GM18511 (cell line): Measurements from ENCODE around the gene MECR.

Source experiments
- ATAC-seq: cut with Tn5 transposase; IDR thresholded peaks from one replicate; pipeline ENCODE4 v1.9.1; 2021; ENCODE audit warnings: mild to moderate bottlenecking, moderate library complexity; ENCODE audit not compliant: unreplicated experiment

The MECR gene

DNA sequence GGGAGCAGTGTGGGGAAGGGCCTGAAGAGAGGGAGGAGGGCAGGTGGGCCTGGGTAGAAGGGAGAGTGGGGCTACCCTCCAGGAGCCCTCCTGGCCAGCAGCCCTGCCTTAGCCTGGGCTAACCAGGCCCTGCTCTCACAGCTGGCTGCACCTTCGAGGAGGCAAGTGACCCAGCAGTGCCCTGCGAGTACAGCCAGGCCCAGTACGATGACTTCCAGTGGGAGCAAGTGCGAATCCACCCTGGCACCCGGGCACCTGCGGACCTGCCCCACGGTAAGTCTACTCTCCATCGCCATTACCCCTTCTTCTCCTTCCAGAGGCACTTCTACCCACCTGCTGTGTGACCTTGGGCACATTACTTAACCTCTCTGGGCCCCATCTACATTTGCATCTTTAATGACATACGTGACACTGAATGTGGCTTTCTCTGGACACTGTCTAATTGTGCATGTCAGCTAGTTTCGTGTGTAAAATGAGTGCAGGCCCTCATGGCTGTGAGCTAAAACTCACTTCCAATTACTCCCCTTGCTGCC lies 24.5 kb upstream of the MECR start:
- no peak for ATAC-seq

DNA sequence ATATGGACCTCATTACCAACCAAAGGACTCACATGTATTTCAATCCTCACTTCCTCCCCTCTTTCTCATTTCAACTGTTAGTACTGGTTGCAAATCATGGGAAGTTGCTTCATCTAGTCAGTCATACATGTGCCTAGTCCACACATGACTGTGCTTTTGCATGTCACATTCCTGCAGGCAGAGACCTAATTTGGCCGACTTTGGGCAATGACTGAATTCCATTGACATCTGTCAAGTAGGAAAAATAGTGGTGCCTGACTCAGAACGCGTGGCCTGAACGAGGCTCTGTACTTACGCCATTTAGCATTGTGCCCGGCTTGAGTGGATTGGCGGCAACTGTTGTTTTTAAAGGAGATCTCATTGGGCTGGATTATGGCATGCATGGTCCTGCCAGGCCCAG lies 23.6 kb upstream of the MECR start:
- no peak for ATAC-seq

DNA sequence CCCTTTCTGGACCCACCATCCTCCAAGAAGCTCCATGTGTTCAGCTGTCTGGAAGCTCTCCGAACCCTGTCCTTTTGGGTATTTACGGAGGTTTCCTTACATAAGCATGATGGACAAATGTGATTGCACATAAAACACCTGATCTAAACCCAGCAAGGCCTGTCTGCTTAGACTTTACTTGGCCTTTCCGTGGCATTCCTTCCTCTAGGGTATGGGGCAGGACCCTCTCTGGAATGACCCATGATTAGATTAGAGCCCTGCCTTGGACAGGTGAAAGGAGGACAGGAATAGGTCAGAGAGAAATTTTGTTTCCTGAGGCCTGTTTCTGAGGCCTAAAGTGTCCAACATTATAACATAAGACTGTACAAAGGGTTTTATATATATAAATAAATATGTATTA lies 22.4 kb upstream of the MECR start:
- ATAC-seq = no peak

DNA sequence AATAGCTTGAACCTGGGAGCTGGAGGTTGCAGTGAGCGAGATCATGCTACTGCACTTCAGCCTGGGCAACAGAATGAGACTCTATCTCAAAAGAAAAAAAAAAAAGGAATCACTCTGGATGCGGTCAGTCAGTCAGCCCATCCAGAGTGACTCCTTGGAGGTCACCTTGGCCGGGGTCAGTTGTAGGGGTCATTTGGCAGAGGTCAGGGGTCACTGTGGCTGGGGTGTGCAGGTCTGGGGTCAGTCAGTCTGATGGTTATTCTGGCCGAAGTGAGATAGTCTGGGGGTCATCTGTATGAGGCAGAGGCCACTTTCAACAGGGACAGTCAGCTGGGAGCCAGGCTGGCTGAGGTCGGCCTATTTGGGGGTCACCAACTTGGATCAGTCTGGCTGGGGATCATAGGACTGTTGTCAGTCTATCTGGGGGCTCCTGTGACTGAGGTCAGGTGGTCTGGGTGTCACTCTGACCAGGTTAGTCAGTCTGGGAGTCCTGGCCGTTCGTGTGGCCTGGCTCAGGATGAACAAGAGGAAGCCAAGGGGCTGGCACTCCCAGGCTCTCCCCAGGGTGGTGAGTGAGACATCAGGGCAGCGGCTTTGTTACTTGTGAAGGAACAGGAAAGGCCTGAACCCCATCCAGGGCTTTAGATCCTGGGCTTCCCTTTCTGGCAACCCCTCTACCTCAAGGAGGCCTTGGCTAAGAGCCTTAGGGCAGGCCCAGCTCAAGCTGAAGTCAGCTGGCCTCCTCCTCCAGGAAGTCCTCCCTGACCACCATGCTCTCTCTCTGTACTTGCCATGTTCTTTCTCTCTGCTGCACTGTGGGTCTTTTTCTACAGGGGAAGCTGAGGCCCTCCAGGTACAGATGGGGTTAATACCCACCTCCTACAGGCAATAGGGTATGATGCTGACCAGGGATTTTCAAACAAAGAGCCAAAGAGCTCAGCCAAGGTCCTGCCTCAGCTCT lies 20.7 kb upstream of the MECR start:
- no peak for ATAC-seq

- ATAC-seq = no peak
These were observed 19.3 kb upstream of the MECR start for GRCh38 chr1:29249951-29250581.

- no peak for ATAC-seq
These were observed 18.5 kb upstream of the MECR start for GRCh38 chr1:29249170-29249691.

DNA sequence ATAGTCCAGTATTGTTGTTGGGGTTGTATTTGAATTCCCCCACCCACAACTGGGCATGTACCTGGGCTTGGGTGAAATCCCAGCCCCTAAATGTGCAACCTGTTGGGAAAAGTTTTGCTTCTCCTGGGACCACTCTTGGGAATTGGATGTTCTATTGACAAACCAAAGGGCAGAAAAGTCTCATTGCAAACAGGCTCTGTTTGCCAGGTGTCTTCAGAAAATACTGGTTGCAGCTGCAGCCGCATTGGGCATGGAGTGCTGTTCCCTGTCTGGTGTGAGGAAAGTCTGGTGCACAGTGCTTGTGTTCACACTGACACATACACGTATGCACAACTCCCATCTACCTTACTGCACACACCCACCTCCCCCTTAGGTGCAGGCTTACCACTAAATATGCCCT lies 17.7 kb upstream of the MECR start:
- ATAC-seq = no peak

- ATAC-seq = no peak
These were observed 17.0 kb upstream of the MECR start for GRCh38 chr1:29247571-29248273.

GRCh38 chr1:29247044-29247443 lies 16.3 kb upstream of the MECR start:
- ATAC-seq = no peak

DNA sequence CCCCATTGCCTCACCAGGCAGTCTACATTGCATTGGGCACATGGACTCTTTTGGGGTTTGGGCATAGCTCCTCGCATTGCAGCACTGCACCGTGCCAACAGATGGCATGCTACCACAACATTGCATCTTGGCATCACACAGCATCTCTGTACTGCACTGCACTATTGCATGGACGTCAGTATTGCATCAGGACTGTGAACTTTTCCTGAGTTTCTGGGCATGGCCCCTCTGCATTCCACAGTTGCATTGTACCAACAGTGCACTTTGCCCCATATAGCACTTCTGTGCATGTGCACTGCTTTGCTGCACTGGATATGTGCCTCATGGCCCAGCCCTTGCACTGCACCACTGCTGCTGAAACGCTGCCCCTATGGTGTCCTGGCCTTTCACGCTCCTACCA lies 15.1 kb upstream of the MECR start:
- no peak for ATAC-seq

DNA sequence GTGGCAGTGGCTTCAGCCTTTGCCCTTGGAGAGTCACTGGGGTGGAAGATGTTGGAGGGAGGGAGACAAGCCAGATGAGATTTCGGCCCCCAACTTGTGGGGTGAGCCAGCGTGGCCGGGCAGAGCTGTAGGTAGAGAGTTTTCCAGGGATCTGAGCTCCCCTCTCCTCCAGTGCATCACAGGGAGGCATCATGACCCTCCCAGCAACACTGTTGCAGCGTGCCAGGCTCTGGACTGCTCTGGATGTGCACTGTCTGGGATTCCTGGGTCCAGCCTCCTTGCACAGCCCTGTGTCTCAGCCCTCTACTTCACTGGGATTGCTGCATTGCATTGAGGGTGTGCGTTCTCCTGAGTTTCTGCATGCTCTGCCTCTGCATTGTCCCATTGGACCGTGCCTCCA lies 14.5 kb upstream of the MECR start:
- ATAC-seq = no peak

GRCh38 chr1:29243871-29244200 lies 13.1 kb upstream of the MECR start:
- no peak for ATAC-seq

- ATAC-seq = no peak
These were observed 12.5 kb upstream of the MECR start for GRCh38 chr1:29243023-29243870.

DNA sequence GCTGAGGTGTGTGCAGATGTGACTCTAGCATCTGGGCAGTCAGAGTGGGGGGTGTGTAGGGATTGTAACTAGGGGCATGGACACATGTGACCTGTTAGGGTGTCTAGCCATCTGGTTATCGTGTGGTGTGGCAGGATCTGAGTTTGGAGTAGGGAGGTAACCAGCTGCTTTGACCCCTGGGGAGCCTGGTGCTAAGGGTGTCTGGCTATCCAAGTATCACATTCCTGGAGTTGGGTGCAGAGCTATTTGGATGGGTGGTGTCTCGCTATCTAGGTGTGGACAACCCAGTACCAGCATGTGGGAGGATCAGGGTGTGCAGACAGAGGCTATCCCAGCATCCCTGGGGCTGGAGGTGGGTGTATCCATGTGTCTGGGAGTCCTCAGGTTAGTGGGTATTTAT lies 10.3 kb upstream of the MECR start:
- ATAC-seq = no peak

- ATAC-seq = no peak
These were observed 9.7 kb upstream of the MECR start for GRCh38 chr1:29240400-29240837.

GRCh38 chr1:29239142-29239541 lies 8.4 kb upstream of the MECR start:
- ATAC-seq = no peak

DNA sequence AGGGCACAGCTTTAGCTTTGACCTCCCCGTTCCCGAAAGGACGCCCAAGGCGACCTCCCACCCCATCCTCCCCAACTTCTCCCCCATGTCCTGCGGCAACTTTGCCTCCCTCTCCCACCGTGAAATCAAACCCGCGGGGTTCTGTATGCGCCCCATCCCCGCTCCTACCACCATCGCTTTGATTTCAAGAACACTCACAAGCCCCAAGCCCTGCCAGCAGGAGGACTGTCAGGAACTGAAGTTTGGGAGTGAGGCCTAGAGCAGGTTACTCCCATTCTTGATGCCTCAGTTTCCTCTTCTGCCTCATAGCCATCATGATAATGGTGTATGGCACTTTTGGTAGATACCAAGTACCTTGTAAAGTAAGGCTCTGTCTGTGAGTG lies 7.9 kb upstream of the MECR start:
- ATAC-seq = no peak

- no peak for ATAC-seq
These were observed 7.3 kb upstream of the MECR start for GRCh38 chr1:29237852-29238619.

DNA sequence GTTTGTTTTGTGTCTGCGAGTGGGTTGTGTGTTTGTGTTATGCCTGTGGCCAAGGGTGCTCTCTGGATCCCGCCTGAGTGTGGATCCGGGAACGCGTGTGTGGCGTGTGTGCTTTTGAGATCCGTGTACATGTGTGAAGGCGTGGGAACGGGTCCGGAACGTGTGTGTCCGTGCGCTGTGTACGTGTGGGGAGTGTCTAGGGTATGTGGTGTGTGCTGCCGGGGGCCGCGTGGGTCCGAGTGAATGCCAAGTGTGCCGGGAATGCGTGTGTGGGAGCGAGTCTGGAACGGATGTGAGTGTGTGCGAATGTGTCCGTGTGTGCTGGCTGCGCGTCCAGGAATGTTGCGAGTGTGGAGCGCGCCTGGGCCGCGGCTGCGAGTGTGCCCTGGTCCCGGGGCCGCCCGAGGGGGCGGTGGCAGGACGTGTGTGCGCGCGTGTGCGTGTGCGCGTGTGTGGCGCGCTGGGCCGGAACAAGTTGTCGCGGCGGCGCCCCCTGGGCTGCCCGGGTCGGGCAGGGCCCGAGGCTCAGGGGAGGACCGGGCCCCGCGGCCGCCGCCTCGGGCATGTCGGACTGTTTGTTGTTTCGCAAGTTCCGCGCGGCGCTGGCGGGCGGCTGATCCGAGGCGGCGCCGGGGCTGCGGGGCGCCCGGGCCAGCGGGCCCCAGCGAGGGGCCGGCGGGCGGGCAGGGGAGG lies 6.5 kb upstream of the MECR start:
- no peak for ATAC-seq
